Hepatocyte (in vitro differentiated cells): ENCODE data around the gene GPX2. TPM values are rescaled to one million over a fixed set of nuclear protein-coding genes. Genes with fewer than 3 reads are reported as not detected.

Experiments used
- DNase-seq: peaks from one replicate; pipeline ENCODE4 v3.0.0-alpha.2; 2016; ENCODE audit warnings: low spot score
- H2AFZ ChIP-seq: fragments of 200-600 bp; sonication (generic); 2 replicates; pipeline ENCODE4 v1.6.0; 2016; ENCODE audit warnings: antibody characterized with exemption, mild to moderate bottlenecking
- H3K27ac ChIP-seq: fragments of 200-600 bp; sonication (generic); 2 replicates; pipeline ENCODE4 v1.5.1; 2016; ENCODE audit warnings: mild to moderate bottlenecking
- H3K27me3 ChIP-seq: fragments of 200-600 bp; sonication (generic); 2 replicates; pipeline ENCODE4 v1.6.1; 2016
- H3K36me3 ChIP-seq: fragments of 200-600 bp; sonication (generic); replicated peaks from 2 replicates; pipeline ENCODE4 v1.5.1; 2016; ENCODE audit warnings: low read depth; ENCODE audit not compliant: insufficient read depth
- H3K4me1 ChIP-seq: fragments of 200-600 bp; sonication (generic); 2 replicates; pipeline ENCODE4 v1.5.1; 2016; ENCODE audit warnings: mild to moderate bottlenecking, moderate library complexity; ENCODE audit not compliant: insufficient read depth
- H3K4me2 ChIP-seq: fragments of 200-600 bp; sonication (generic); 2 replicates; pipeline ENCODE4 v1.6.0; 2016
- H3K4me3 ChIP-seq: fragments of 200-600 bp; sonication (generic); 2 replicates; pipeline ENCODE4 v1.5.1; 2016; ENCODE audit warnings: mild to moderate bottlenecking
- H3K79me2 ChIP-seq: fragments of 200-600 bp; sonication (generic); 2 replicates; pipeline ENCODE4 v1.6.0; 2017; ENCODE audit warnings: mild to moderate bottlenecking
- H3K9me2 ChIP-seq: fragments of 200-600 bp; sonication (generic); replicated peaks from 2 replicates; pipeline ENCODE4 v1.6.0; 2017; ENCODE audit warnings: mild to moderate bottlenecking; ENCODE audit not compliant: insufficient read depth
- H3K9me3 ChIP-seq: fragments of 200-600 bp; sonication (generic); 2 replicates; pipeline ENCODE4 v1.5.1; 2016; ENCODE audit warnings: low read depth, mild to moderate bottlenecking
- H4K20me1 ChIP-seq: fragments of 200-600 bp; sonication (generic); 2 replicates; pipeline ENCODE4 v1.6.0; 2016; ENCODE audit warnings: mild to moderate bottlenecking; ENCODE audit not compliant: insufficient read depth, poor library complexity, severe bottlenecking
- CTCF ChIP-seq: fragments of 200-600 bp; sonication (generic); IDR thresholded peaks from 2 replicates; pipeline ENCODE4 v1.5.1; 2016; ENCODE audit warnings: antibody characterized with exemption, mild to moderate bottlenecking; ENCODE audit not compliant: poor library complexity
- EZH2 ChIP-seq: fragments of 200-600 bp; sonication (generic); IDR thresholded peaks from 2 replicates; pipeline ENCODE4 v1.6.1; 2016; ENCODE audit warnings: antibody characterized with exemption, mild to moderate bottlenecking, borderline replicate concordance
- EZH2phosphoT487 ChIP-seq: fragments of 200-600 bp; sonication (generic); IDR thresholded peaks from one replicate; pipeline ENCODE4 v1.6.1; 2018; ENCODE audit warnings: antibody characterized with exemption, mild to moderate bottlenecking, low read depth, moderate library complexity; ENCODE audit not compliant: unreplicated experiment, severe bottlenecking
- WGBS: methylation state at CpG from one replicate; pipeline ENCODE4 v1.1.6; 2016; ENCODE audit warnings: low lambda C conversion rate; ENCODE audit errors: missing lambda C conversion rate; 5-methylcytosine and 5-hydroxymethylcytosine counted together
- polyA plus RNA-seq: library from polyadenylated mRNA; unstranded; fragments of >200 nt; fragmentation: Nextera tagmentation; extraction: Ambion mirVana; gene quantifications from 2 replicates; pipeline ENCODE4 v1.2.1, GENCODE V29; 2016
- total RNA-seq: library from RNA; depleted of rRNA; stranded (reverse); fragments of >200 nt; gene quantifications from 2 replicates; pipeline ENCODE4 v1.2.3, GENCODE V29; 2014

The GPX2 gene
- total and polyA plus RNA-seq, 2 experiments from 2014 or later: 59.8 to 115 TPM

- no peak overlapping the region for H3K4me2 ChIP-seq
- WGBS: 94% methylated on average over 6 of the region's 6 CpGs
- H3K36me3 ChIP-seq: no peaks in the 10 kb centered on the region
- H3K4me1 ChIP-seq: no peaks in the 10 kb centered on the region
- no peaks in the 10 kb centered on the region for H3K9me3 ChIP-seq
- no peak for DNase-seq
- H3K9me2 ChIP-seq: no peaks in the 10 kb centered on the region
- peaks cover 9% of the 10 kb centered on the region for H3K79me2 ChIP-seq
- no peak overlapping the region for H3K4me3 ChIP-seq
- no peak overlapping the region for H2AFZ ChIP-seq
- TF ChIP-seq CTCF (no peak), EZH2 (no peak), EZH2phosphoT487 (no peak)
- no peaks in the 10 kb centered on the region for H4K20me1 ChIP-seq
- H3K27ac ChIP-seq: no peak overlapping the region
- H3K27me3 ChIP-seq: no peaks in the 10 kb centered on the region
These were observed 3.9 kb upstream of the GPX2 start for GRCh38 chr14:64946310-64947045.

DNA sequence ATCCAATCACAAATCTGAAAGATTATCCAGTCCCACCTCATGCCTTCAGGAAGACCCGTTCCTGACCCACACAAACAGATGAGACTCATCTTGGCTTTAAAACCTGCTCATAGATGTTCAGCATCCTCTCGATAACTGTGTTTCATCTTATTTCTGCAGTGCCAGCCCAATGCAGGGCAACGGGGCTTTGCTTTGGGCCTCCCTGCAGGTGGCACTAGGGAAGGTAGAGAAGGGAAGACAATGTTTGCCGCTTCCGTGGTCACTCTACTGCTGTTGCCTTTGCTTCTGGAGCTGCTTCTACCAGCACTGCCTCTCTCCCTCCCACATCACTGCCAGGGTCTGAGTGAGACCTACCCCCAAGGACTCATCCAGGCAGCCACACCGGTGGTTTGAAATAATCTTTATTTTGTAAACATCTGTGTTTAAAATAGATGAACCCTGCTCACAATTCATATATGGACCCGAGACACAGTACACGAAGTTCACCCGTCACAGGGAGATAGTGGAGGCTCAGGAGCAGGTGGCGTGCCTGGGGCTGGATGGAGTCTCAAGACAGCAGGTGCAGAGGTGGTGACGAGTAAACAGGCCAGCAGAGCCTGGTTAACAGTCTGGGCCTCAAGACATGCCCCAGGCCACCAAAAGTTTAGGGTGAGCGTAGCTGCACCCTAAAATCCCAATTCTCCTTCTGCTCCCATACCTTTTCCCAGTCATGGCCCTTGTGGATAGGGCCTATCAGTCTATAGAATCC, 3.1 kb upstream of the GPX2 start:
- Histone ChIP-seq H2AFZ (no peak overlapping the region), H3K36me3 (no peaks in the 10 kb centered on the region), H3K27me3 (no peaks in the 10 kb centered on the region), H3K9me2 (no peaks in the 10 kb centered on the region), H3K79me2 (peaks cover 17% of the 10 kb centered on the region), H3K4me3 (no peak overlapping the region), H3K4me2 (no peak overlapping the region), H4K20me1 (no peaks in the 10 kb centered on the region), H3K4me1 (no peaks in the 10 kb centered on the region), H3K9me3 (no peaks in the 10 kb centered on the region), H3K27ac (no peak overlapping the region)
- WGBS: 90% methylated on average over 12 of the region's 12 CpGs
- DNase-seq: no peak
- TF ChIP-seq CTCF (no peak), EZH2phosphoT487 (no peak), EZH2 (no peak)

GRCh38 chr14:64944861-64945260, 2.3 kb upstream of the GPX2 start:
- Histone ChIP-seq H3K36me3 (no peaks in the 10 kb centered on the region), H3K9me2 (no peaks in the 10 kb centered on the region), H3K79me2 (peaks cover 22% of the 10 kb centered on the region), H3K27me3 (no peaks in the 10 kb centered on the region), H2AFZ (no peak overlapping the region), H3K4me2 (no peak overlapping the region), H3K4me1 (no peaks in the 10 kb centered on the region), H4K20me1 (no peaks in the 10 kb centered on the region), H3K27ac (no peak overlapping the region), H3K9me3 (no peaks in the 10 kb centered on the region), H3K4me3 (no peak overlapping the region)
- TF ChIP-seq EZH2phosphoT487 (no peak), CTCF (no peak), EZH2 (no peak)
- 92% methylated on average over 4 of the region's 4 CpGs for WGBS
- DNase-seq: no peak
